Fibroblast of lung (primary cell): ENCODE data around the gene CSNK1E. TPM values are rescaled to one million over a fixed set of nuclear protein-coding genes. Genes with fewer than 3 reads are reported as not detected.

Experiments
- DNase-seq, 2 donors: peaks; one replicate each; pipeline versions ENCODE4 v3.0.0 to v3.0.0-alpha.2; 2010; ENCODE audit warnings: low read depth in 2 of 2
- H2AFZ ChIP-seq: 2 replicates; pipeline ENCODE4 v1.5.1; 2012; ENCODE audit warnings: low read length, control low read depth, inconsistent platforms
- H3K27ac ChIP-seq: 2 replicates; pipeline ENCODE4 v1.5.1; 2011; ENCODE audit warnings: low read length, control low read depth; ENCODE audit not compliant: insufficient read depth
- H3K27me3 ChIP-seq: 2 replicates; pipeline ENCODE4 v1.5.1; 2011; ENCODE audit warnings: mild to moderate bottlenecking, low read length; ENCODE audit not compliant: control insufficient read depth, insufficient read depth
- H3K36me3 ChIP-seq: 2 replicates; pipeline ENCODE4 v1.5.1; 2011; ENCODE audit warnings: low read length; ENCODE audit not compliant: control insufficient read depth, insufficient read depth
- H3K4me1 ChIP-seq: 2 replicates; pipeline ENCODE4 v1.5.1; 2011; ENCODE audit warnings: low read length; ENCODE audit not compliant: control insufficient read depth, insufficient read depth; ENCODE audit errors: extremely low read depth
- H3K4me2 ChIP-seq: 2 replicates; pipeline ENCODE4 v1.5.1; 2011; ENCODE audit warnings: low read length, control low read depth; ENCODE audit not compliant: insufficient read depth; ENCODE audit errors: extremely low read depth
- H3K4me3 ChIP-seq, 4 experiments: fragments of 200-600 bp in 1 of 4; sonication (generic) in 1 of 4; replicated peaks in 1 of 4; 2 replicates each; pipeline ENCODE4 v1.5.1; 2011 to 2016; ENCODE audit warnings: low read length in 4 of 4, low read depth in 3 of 4, mild to moderate bottlenecking in 3 of 4, control low read depth in 2 of 4, inconsistent platforms in 1 of 4, mixed read lengths in 1 of 4; ENCODE audit not compliant: insufficient read depth in 1 of 4; ENCODE audit errors: control extremely low read depth in 1 of 4
- H3K79me2 ChIP-seq: 2 replicates; pipeline ENCODE4 v1.5.1; 2012; ENCODE audit warnings: mild to moderate bottlenecking, low read length, inconsistent platforms; ENCODE audit not compliant: control insufficient read depth, insufficient read depth
- H3K9ac ChIP-seq: 2 replicates; pipeline ENCODE4 v1.5.1; 2011; ENCODE audit warnings: mild to moderate bottlenecking, low read length, control low read depth; ENCODE audit not compliant: insufficient read depth
- H3K9me3 ChIP-seq: 2 replicates; pipeline ENCODE4 v1.5.1; 2012; ENCODE audit warnings: low read depth, low read length; ENCODE audit not compliant: control insufficient read depth, insufficient read depth
- H4K20me1 ChIP-seq: 2 replicates; pipeline ENCODE4 v1.5.1; 2011; ENCODE audit warnings: low read length; ENCODE audit not compliant: control insufficient read depth, insufficient read depth; ENCODE audit errors: extremely low read depth
- CTCF ChIP-seq, 2 donors: IDR thresholded peaks in 1 of 2; conservative IDR thresholded peaks in 1 of 2; 1 replicate in 1 of 2; 2 replicates in 1 of 2; pipeline ENCODE4 v1.5.1; 2011 to 2012; ENCODE audit warnings: low read length in 2 of 2, control low read depth in 1 of 2, inconsistent platforms in 1 of 2, low read depth in 1 of 2, mild to moderate bottlenecking in 1 of 2
- EZH2 ChIP-seq: IDR thresholded peaks from 2 replicates; pipeline ENCODE4 v1.5.1; 2012; ENCODE audit warnings: low read length, control low read depth, mild to moderate bottlenecking; ENCODE audit errors: missing control alignments
- polyA plus RNA-seq, 2 donors: library from polyadenylated mRNA; depleted of rRNA in 1 of 2; stranded (reverse) in 1 of 2; unstranded in 1 of 2; fragments of >200 nt; gene quantifications; 2 replicates each; pipeline ENCODE4 v1.2.1, GENCODE V29; 2011 to 2012; ENCODE audit warnings: missing spikeins in 1 of 2
- total RNA-seq: library from RNA; depleted of rRNA; stranded (reverse); fragments of >200 nt; gene quantifications from 2 replicates; pipeline ENCODE4 v1.2.1, GENCODE V29; 2014

Gene CSNK1E
- total and polyA plus RNA-seq, 2 donors (not counting 1 experiment from before 2014, with no cell fraction given): 99.3 to 121 TPM

- no peaks in the 10 kb centered on the region for H4K20me1 ChIP-seq
- H3K9me3 ChIP-seq: no peaks in the 10 kb centered on the region
- TF ChIP-seq EZH2 (no peak), CTCF (conservative IDR thresholded peaks at IDR 0.05 in 1 of 2, IDR thresholded peaks at IDR 0.05 in 1 of 2; ENCODE audit: low read depth in 1 of 2, low read length in 2 of 2) (no peak)
- no peaks in the 10 kb centered on the region for H3K27me3 ChIP-seq
- H3K4me3 ChIP-seq: no peak overlapping the region
- H3K4me1 ChIP-seq: no peaks in the 10 kb centered on the region
- no peak for DNase-seq
- H3K4me2 ChIP-seq: no peak overlapping the region
- H2AFZ ChIP-seq: no peak overlapping the region
- no peaks in the 10 kb centered on the region for H3K36me3 ChIP-seq
- no peaks in the 10 kb centered on the region for H3K79me2 ChIP-seq
- no peak overlapping the region for H3K9ac ChIP-seq
- no peak overlapping the region for H3K27ac ChIP-seq
Measured at GRCh38 chr22:38352436-38352835, 35.2 kb upstream of the CSNK1E start.

GRCh38 chr22:38350444-38351359, 33.5 kb upstream of the CSNK1E start:
- H3K79me2 ChIP-seq: no peaks in the 10 kb centered on the region
- no peaks in the 10 kb centered on the region for H3K27me3 ChIP-seq
- no peak overlapping the region for H3K9ac ChIP-seq
- no peak overlapping the region for H3K4me2 ChIP-seq
- H3K36me3 ChIP-seq: no peaks in the 10 kb centered on the region
- no peak overlapping the region for H3K27ac ChIP-seq
- H4K20me1 ChIP-seq: no peaks in the 10 kb centered on the region
- DNase-seq: no peak
- no peaks in the 10 kb centered on the region for H3K9me3 ChIP-seq
- TF ChIP-seq EZH2: no peak
- TF ChIP-seq CTCF (conservative IDR thresholded peaks at IDR 0.05 in 1 of 2, IDR thresholded peaks at IDR 0.05 in 1 of 2; ENCODE audit: low read depth in 1 of 2, low read length in 2 of 2): no peak
- no peaks in the 10 kb centered on the region for H3K4me1 ChIP-seq
- no peak overlapping the region for H2AFZ ChIP-seq
- no peak overlapping the region for H3K4me3 ChIP-seq

GRCh38 chr22:38348751-38349496, 31.7 kb upstream of the CSNK1E start:
- H3K27ac ChIP-seq: no peak overlapping the region
- no peaks in the 10 kb centered on the region for H3K27me3 ChIP-seq
- H3K4me3 ChIP-seq: no peak overlapping the region
- no peak overlapping the region for H3K9ac ChIP-seq
- no peaks in the 10 kb centered on the region for H3K4me1 ChIP-seq
- no peaks in the 10 kb centered on the region for H3K36me3 ChIP-seq
- no peaks in the 10 kb centered on the region for H4K20me1 ChIP-seq
- DNase-seq: no peak
- H3K9me3 ChIP-seq: no peaks in the 10 kb centered on the region
- H2AFZ ChIP-seq: no peak overlapping the region
- H3K79me2 ChIP-seq: no peaks in the 10 kb centered on the region
- TF ChIP-seq EZH2: no peak
- no peak for TF ChIP-seq CTCF (conservative IDR thresholded peaks at IDR 0.05 in 1 of 2, IDR thresholded peaks at IDR 0.05 in 1 of 2; ENCODE audit: low read depth in 1 of 2, low read length in 2 of 2)
- no peak overlapping the region for H3K4me2 ChIP-seq
